Esophagus muscularis mucosa (tissue), 4 donors: ENCODE data around the gene TRIM34.

ENCODE experiments used
- EP300 ChIP-seq: sonication (generic); formaldehyde crosslinking; IDR thresholded peaks from one replicate; pipeline ENCODE4 v1.6.1; 2017; ENCODE audit warnings: antibody characterized with exemption
- POLR2A ChIP-seq: fragments of 450-650 bp; IDR thresholded peaks from one replicate; pipeline ENCODE4 v1.6.1; 2017; ENCODE audit warnings: antibody characterized with exemption, moderate library complexity, mild to moderate bottlenecking, low read depth
- TF ChIP-seq, protein P1 (sequence below), 3 experiments: fragments of 200-600 bp in 2 of 3; fragments of 450-650 bp in 1 of 3; sonication (generic) in 2 of 3; IDR thresholded peaks; one replicate each; pipeline ENCODE4 v1.5.1; 2017 to 2019; ENCODE audit warnings: antibody characterized with exemption in 3 of 3, mild to moderate bottlenecking in 2 of 3, moderate library complexity in 1 of 3

DNA sequence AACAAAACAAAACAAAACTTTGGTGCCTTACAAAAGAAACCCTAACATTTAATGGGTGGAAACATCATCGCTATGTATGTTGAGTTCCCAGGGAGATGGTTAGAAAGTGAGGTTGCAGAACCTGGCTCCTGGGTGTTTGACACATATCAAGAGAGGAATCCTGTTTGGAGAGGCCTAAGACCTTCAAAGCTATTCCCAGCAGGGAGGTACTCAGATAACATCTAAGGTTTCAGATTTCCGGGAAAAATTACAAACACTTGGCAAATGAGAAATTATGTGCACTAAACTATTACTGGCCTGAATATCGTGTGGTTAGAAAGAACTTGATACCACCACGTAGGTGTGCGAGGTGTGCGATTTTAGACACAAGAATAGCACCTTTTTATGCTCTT, 41.6 kb downstream of the TRIM34 start:
- TF ChIP-seq, protein P1, sequence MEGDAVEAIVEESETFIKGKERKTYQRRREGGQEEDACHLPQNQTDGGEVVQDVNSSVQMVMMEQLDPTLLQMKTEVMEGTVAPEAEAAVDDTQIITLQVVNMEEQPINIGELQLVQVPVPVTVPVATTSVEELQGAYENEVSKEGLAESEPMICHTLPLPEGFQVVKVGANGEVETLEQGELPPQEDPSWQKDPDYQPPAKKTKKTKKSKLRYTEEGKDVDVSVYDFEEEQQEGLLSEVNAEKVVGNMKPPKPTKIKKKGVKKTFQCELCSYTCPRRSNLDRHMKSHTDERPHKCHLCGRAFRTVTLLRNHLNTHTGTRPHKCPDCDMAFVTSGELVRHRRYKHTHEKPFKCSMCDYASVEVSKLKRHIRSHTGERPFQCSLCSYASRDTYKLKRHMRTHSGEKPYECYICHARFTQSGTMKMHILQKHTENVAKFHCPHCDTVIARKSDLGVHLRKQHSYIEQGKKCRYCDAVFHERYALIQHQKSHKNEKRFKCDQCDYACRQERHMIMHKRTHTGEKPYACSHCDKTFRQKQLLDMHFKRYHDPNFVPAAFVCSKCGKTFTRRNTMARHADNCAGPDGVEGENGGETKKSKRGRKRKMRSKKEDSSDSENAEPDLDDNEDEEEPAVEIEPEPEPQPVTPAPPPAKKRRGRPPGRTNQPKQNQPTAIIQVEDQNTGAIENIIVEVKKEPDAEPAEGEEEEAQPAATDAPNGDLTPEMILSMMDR (IDR thresholded peaks at IDR 0.05) = no peak
- TF ChIP-seq POLR2A = no peak
- TF ChIP-seq EP300 = no peak
